GM23338 (cell line): ENCODE measurements around the gene CFAP74.

Experiments
- CREB1 ChIP-seq: fragments of 250-450 bp; sonication (Bioruptor Pico); IDR thresholded peaks from 2 replicates; pipeline ENCODE4 v1.5.0; 2020; ENCODE audit warnings: low read depth, mild to moderate bottlenecking, moderate library complexity
- CTCF ChIP-seq, 2 experiments: fragments of 200-600 bp in 1 of 2; sonication (generic) in 1 of 2; conservative IDR thresholded peaks; 2 replicates each; pipeline versions ENCODE4 v1.5.1 to v1.6.1; 2016 to 2017; ENCODE audit warnings: antibody characterized with exemption in 2 of 2, low read depth in 2 of 2, mild to moderate bottlenecking in 2 of 2, moderate library complexity in 1 of 2
- ETS1 ChIP-seq: IDR thresholded peaks from 2 replicates; pipeline ENCODE4 v1.6.1; 2016; ENCODE audit warnings: antibody characterized with exemption
- EZH2 ChIP-seq: fragments of 200-600 bp; sonication (generic); IDR thresholded peaks from one replicate; pipeline ENCODE4 v1.8.0; 2017; ENCODE audit warnings: antibody characterized with exemption, mild to moderate bottlenecking, low read depth; ENCODE audit not compliant: unreplicated experiment
- EZH2phosphoT487 ChIP-seq: fragments of 200-600 bp; sonication (generic); IDR thresholded peaks from one replicate; pipeline ENCODE4 v1.8.1; 2018; ENCODE audit warnings: antibody characterized with exemption; ENCODE audit not compliant: unreplicated experiment
- JUNB ChIP-seq: IDR thresholded peaks from one replicate; pipeline ENCODE4 v1.6.1; 2016; ENCODE audit warnings: antibody characterized with exemption; ENCODE audit not compliant: unreplicated experiment
- NANOG ChIP-seq: IDR thresholded peaks from 2 replicates; pipeline ENCODE4 v1.6.1; 2016; ENCODE audit warnings: antibody characterized with exemption, borderline replicate concordance
- POLR2AphosphoS5 ChIP-seq: IDR thresholded peaks from 2 replicates; pipeline ENCODE4 v1.6.1; 2016; ENCODE audit warnings: antibody characterized with exemption, low read depth
- REST ChIP-seq: IDR thresholded peaks from one replicate; pipeline ENCODE4 v1.6.1; 2018; ENCODE audit warnings: antibody characterized with exemption; ENCODE audit not compliant: unreplicated experiment
- STAT1 ChIP-seq: IDR thresholded peaks from one replicate; pipeline ENCODE4 v1.6.1; 2016; ENCODE audit warnings: antibody characterized with exemption; ENCODE audit not compliant: unreplicated experiment
- ZNF114 ChIP-seq: fragments of 250-450 bp; sonication (Bioruptor Pico); IDR thresholded peaks from 2 replicates; pipeline ENCODE4 v1.5.0; 2020; ENCODE audit warnings: mild to moderate bottlenecking, moderate library complexity
- ZNF331 ChIP-seq: fragments of 250-450 bp; sonication (Bioruptor Pico); IDR thresholded peaks from 2 replicates; pipeline ENCODE4 v1.5.0; 2020; ENCODE audit warnings: low read depth, mild to moderate bottlenecking, moderate library complexity

GRCh38 chr1:1984560-1985070 is 19.0 kb downstream of the CFAP74 start:
- TF ChIP-seq POLR2AphosphoS5 (no peak), REST (no peak), CTCF (conservative IDR thresholded peaks at IDR 0.05; ENCODE audit: low read depth in 2 of 2) (no peak), ZNF114 (CRISPR knock-in tag) (no peak), EZH2 (no peak), EZH2phosphoT487 (no peak), CREB1 (CRISPR knock-in tag) (no peak), NANOG (no peak), JUNB (no peak), ZNF331 (CRISPR knock-in tag) (no peak), STAT1 (no peak), ETS1 (no peak)
